Measurements from ENCODE around the gene NFIC. TPM values are rescaled to one million over a fixed set of nuclear protein-coding genes. Genes with fewer than 3 reads are reported as not detected.
"Not testable (repeated sequence)": the region's sequence is repeated elsewhere in the genome, so short reads cannot be mapped to it uniquely, and the experiment has no call there.

NFIC gene
- total RNA-seq, 1 donor from 2014 or later: 17.8 TPM

DNA sequence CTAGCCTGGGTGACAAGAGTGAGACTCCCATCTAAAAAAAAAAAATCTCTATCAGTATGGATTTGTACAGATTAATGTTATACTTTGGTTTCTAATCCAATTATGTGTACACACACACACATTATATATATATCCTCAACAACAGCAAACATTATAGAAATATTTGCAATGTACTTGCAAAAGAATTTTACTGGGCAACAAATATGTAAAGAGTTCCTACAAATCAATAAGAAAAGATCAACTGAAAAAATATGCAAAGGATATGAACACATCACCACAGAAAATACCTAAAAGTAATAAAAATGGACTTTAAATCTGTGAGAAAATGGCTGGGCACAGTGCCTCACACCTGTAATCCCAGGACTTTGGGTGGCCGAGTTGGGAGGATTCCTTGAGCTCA is 40.9 kb upstream of the NFIC start:
- Mint-ChIP-seq H3K4me1 (ENCODE audit: unreplicated experiment) (no peaks in the 10 kb centered on the region), H3K4me3 (no peak overlapping the region), H3K36me3 (no peaks in the 10 kb centered on the region), H3K27ac (no peak overlapping the region), H3K27me3 (peaks cover 46% of the 10 kb centered on the region), H3K9me3 (no peaks in the 10 kb centered on the region)
- TF ChIP-seq, protein P1, sequence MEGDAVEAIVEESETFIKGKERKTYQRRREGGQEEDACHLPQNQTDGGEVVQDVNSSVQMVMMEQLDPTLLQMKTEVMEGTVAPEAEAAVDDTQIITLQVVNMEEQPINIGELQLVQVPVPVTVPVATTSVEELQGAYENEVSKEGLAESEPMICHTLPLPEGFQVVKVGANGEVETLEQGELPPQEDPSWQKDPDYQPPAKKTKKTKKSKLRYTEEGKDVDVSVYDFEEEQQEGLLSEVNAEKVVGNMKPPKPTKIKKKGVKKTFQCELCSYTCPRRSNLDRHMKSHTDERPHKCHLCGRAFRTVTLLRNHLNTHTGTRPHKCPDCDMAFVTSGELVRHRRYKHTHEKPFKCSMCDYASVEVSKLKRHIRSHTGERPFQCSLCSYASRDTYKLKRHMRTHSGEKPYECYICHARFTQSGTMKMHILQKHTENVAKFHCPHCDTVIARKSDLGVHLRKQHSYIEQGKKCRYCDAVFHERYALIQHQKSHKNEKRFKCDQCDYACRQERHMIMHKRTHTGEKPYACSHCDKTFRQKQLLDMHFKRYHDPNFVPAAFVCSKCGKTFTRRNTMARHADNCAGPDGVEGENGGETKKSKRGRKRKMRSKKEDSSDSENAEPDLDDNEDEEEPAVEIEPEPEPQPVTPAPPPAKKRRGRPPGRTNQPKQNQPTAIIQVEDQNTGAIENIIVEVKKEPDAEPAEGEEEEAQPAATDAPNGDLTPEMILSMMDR (conservative IDR thresholded peaks at IDR 0.05): no peak
- no peak for DNase-seq (ENCODE audit: extremely low spot score, unreplicated experiment)

DNA sequence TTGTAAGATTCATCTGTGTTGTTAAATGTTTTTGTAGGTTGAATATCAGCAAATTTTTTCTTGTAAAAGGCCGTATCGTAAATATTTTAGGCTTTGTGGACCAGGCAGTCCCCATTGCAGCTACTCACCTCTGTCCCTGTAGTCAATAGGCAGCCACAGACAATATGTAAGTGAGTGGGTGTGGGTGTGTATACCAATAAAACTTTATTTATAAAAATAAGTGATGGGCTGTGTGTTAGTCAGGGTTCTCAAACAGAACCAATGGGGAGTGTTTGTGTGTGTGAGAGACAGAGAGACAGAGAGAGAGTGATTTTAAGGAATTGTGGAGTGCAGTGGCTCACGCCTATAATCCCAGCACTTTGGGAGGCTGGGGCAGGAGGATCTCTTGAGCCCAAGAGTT is 37.6 kb upstream of the NFIC start:
- Mint-ChIP-seq H3K9me3 (no peaks in the 10 kb centered on the region), H3K27me3 (peaks cover 54% of the 10 kb centered on the region), H3K4me3 (no peak overlapping the region), H3K36me3 (no peaks in the 10 kb centered on the region), H3K4me1 (ENCODE audit: unreplicated experiment) (no peaks in the 10 kb centered on the region), H3K27ac (no peak overlapping the region)
- TF ChIP-seq, protein P1 (conservative IDR thresholded peaks at IDR 0.05): no peak
- DNase-seq (ENCODE audit: extremely low spot score, unreplicated experiment): no peak

DNA sequence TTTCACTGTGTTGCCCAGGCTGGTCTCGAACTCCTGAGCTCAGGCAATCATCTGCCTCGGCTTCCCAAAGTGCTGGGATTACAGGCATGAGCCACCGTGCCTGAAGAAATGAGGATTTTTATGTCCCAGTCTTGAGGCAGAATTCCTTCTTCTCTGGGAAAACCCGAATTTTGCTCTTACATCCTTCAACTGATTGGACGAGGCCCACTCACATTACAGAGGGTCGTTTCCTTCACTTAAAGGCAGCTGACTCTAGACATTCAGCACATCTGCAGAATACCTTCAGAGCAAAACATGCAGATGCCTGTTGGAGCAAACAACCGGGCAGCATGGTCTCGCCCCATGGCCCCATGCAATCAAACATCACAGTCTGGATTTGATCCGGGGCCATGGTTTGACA is 36.3 kb upstream of the NFIC start:
- no peak overlapping the region for H3K4me3 Mint-ChIP-seq

DNA sequence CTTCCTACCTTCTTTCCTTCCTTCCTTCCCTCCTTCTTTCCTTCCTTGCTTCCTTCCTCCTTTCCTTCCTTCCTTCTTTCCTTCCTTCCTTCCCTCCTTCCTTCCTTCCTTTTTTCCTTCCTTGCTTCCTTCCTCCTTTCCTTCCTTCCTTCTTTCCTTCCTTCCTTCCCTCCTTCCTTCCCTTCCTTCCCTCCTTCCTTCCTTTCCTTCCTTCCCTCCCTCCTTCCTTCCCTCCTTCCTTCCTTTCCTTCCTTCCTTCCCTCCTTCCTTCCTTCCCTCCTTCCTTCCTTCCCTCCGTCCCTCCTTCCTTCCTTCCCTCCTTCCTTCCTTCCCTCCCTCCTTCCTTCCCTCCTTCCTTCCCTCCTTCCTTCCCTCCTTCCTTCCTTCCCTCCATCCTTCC is 34.2 kb upstream of the NFIC start:
- not testable (repeated sequence) for H3K9me3 Mint-ChIP-seq; DNase-seq (ENCODE audit: extremely low spot score, unreplicated experiment); H3K4me1 Mint-ChIP-seq (ENCODE audit: unreplicated experiment); H3K4me3 Mint-ChIP-seq; H3K36me3 Mint-ChIP-seq; H3K27ac Mint-ChIP-seq
- H3K27me3 Mint-ChIP-seq: peaks cover 68% of the 10 kb centered on the region

More for the DNA sequence above, 36.3 kb upstream of the NFIC start:
- H3K27ac Mint-ChIP-seq: no peak overlapping the region
- no peaks in the 10 kb centered on the region for H3K36me3 Mint-ChIP-seq
- TF ChIP-seq, protein P1 (conservative IDR thresholded peaks at IDR 0.05): no peak
- DNase-seq (ENCODE audit: extremely low spot score, unreplicated experiment): no peak
- H3K9me3 Mint-ChIP-seq: no peaks in the 10 kb centered on the region
- peaks cover 64% of the 10 kb centered on the region for H3K27me3 Mint-ChIP-seq
- no peaks in the 10 kb centered on the region for H3K4me1 Mint-ChIP-seq (ENCODE audit: unreplicated experiment)

DNA sequence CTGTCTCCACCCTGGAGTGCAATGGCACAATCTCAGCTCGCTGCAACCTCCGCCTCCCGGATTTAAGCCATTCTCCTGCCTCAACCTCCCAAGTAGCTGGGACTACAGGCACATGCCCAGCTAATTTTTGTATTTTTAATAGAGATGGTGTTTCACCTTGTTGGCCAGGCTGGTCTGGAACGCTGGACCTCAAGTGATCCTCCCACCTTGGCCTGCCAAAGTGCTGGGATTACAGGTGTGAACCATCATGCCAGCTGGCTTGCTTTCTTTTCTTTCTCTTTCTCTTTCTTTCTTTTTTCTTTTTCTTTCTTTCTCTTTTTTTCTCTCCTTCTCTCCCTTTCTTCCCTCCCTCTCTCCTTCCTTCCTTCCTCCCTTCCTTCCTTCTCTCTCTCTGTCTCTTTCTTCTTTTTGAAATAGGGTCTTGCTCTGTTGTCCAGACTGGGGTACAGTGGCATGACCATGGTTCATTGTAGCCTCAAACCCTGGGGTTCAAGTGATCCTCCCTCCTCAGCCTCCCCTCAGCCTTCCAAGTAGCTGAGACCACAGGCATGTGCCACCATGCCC is 33.3 kb upstream of the NFIC start:
- Mint-ChIP-seq H3K4me3 (no peak overlapping the region), H3K27me3 (peaks cover 68% of the 10 kb centered on the region), H3K36me3 (no peaks in the 10 kb centered on the region), H3K9me3 (no peaks in the 10 kb centered on the region), H3K4me1 (ENCODE audit: unreplicated experiment) (no peaks in the 10 kb centered on the region), H3K27ac (no peak overlapping the region)
- TF ChIP-seq, protein P1 (conservative IDR thresholded peaks at IDR 0.05): no peak
- no peak for DNase-seq (ENCODE audit: extremely low spot score, unreplicated experiment)

DNA sequence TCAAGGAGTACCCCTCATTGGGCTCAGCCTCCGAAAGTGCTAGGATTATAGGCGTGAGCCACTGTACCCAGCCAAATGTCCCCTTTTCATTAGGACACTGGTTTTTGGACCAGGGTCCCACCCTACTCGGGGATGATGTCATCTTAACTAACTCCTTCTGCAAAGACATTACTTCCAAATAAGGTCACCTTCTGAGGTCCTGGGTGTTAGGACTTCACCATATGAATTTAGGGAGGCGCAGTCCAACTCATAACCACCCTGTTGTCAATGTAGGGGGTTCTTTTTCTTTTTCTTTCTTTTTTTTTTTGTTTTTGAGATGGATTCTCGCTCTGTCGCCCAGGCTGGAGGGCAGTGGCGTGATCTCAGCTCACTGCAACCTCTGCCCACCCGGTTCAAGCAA is 32.7 kb upstream of the NFIC start:
- Mint-ChIP-seq H3K4me1 (ENCODE audit: unreplicated experiment) (no peaks in the 10 kb centered on the region), H3K27me3 (peaks cover 63% of the 10 kb centered on the region), H3K36me3 (no peaks in the 10 kb centered on the region), H3K9me3 (no peaks in the 10 kb centered on the region), H3K4me3 (no peak overlapping the region), H3K27ac (no peak overlapping the region)
- TF ChIP-seq, protein P1 (conservative IDR thresholded peaks at IDR 0.05): no peak
- no peak for DNase-seq (ENCODE audit: extremely low spot score, unreplicated experiment)

DNA sequence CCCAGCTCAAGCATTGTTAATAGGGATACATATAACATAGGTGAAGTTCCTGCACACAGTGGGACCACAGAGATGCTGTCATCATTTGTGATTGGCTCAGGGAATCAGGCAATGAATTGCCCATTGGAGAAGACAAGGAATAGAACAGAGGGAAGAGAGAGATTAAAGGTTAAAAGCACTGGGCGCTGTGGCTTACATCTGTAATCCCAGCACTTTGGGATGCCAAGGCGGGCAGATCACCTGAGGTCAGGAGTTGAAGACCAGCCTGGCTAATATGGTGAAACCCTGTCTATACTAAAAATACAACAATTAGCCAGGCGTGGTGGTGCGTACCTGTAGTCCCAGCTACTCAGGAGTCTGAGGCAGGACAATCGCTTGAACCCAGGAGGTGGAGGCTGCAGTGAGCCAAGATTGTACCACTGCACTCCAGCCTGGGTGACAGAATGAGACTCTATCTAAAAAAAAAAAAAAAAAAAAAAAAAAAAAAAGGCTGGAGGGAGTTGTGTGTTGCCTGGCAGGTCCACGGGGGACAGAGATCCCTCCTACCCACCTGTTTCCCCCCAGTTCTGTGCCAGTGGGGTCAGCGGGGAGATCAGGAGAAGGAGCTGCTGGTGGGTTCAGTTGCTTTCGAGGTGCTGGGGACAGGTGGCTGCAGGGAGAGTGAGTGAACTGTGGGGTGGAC is 31.5 kb upstream of the NFIC start:
- not testable (repeated sequence) for H3K9me3 Mint-ChIP-seq; H3K4me3 Mint-ChIP-seq; H3K4me1 Mint-ChIP-seq (ENCODE audit: unreplicated experiment); H3K27ac Mint-ChIP-seq; DNase-seq (ENCODE audit: extremely low spot score, unreplicated experiment); H3K36me3 Mint-ChIP-seq
- peaks cover 55% of the 10 kb centered on the region for H3K27me3 Mint-ChIP-seq
